ENCODE data around the gene NKD1. TPM values are rescaled to one million over a fixed set of nuclear protein-coding genes. Genes with fewer than 3 reads are reported as not detected.

NKD1 gene
- total and polyA plus RNA-seq, 2 of the 8 experiments (the other 6 are each of a cell fraction or from before 2014, with no cell fraction given), result 0.70 to 4.5 TPM

- H3K18ac ChIP-seq (ENCODE audit: extremely low read depth, low read length), result no peak overlapping the region
- H4K5ac ChIP-seq (ENCODE audit: insufficient read length, low read depth, low read length), result no peak overlapping the region
- no peak overlapping the region for H3K4me3 ChIP-seq (ENCODE audit: extremely low read depth in 1 of 4, insufficient read depth in 2 of 4, low read depth in 3 of 4, low read length in 4 of 4)
- H3K79me1 ChIP-seq (ENCODE audit: low read depth, low read length), result no peaks in the 10 kb centered on the region
- ChIA-PET CTCF (ENCODE audit: partially characterized antibody) (interaction anchor here (0.8 to 11.1 kb wide), 6 partner anchors 12 to 191 kb away, joined by 3 to 100 read pairs (median 4); no protein-coding TSS in a partner anchor), POLR2A (ENCODE audit: partially characterized antibody) (no interaction called here)
- no peaks in the 10 kb centered on the region for H3K9me3 ChIP-seq (ENCODE audit: insufficient read depth in 2 of 2, low read depth in 1 of 2, low read length in 1 of 2)
- H2AK5ac ChIP-seq (ENCODE audit: low read depth, low read length), result no peak overlapping the region
- no peak overlapping the region for H4K8ac ChIP-seq (ENCODE audit: extremely low read depth, insufficient read depth, low read length)
- no peak overlapping the region for H3K56ac ChIP-seq (replicated peaks; ENCODE audit: insufficient read length, low read depth, low read length)
- no peak overlapping the region for H2BK15ac ChIP-seq (ENCODE audit: low read length)
- no peak overlapping the region for H2BK12ac ChIP-seq (ENCODE audit: low read depth, low read length)
- H2BK20ac ChIP-seq (ENCODE audit: low read length), result no peak overlapping the region
- peaks cover 0 to 10% (median 4%) of the 10 kb centered on the region in 4 experiments; a peak in 4 of 7 replicates for H3K4me1 ChIP-seq (replicated peaks in 1 of 4; ENCODE audit: control insufficient read depth in 3 of 4, insufficient read depth in 4 of 4, low read length in 3 of 4)
- H3K27ac ChIP-seq (ENCODE audit: low read depth, low read length), result no peak overlapping the region
- H3K4ac ChIP-seq (replicated peaks; ENCODE audit: insufficient read length, low read depth, low read length), result no peak overlapping the region
- no peak overlapping the region for H3K14ac ChIP-seq (ENCODE audit: insufficient read length)
- no peaks in the 10 kb centered on the region for H3K79me2 ChIP-seq (ENCODE audit: control insufficient read depth in 1 of 2, insufficient read depth in 2 of 2, low read length in 2 of 2)
- no peaks in the 10 kb centered on the region for H4K20me1 ChIP-seq (replicated peaks in 1 of 2; ENCODE audit: control insufficient read depth in 1 of 2, insufficient read depth in 2 of 2, low read length in 2 of 2)
- H3K36me3 ChIP-seq (ENCODE audit: control insufficient read depth in 2 of 4, insufficient read depth in 4 of 4, low read length in 3 of 4), result no peaks in the 10 kb centered on the region
- WGBS, 2 experiments (ENCODE audit: extremely low coverage in 1 of 2, insufficient coverage in 1 of 2, insufficient read length in 1 of 2, insufficient replicate concordance in 2 of 2, low coverage in 1 of 2, low lambda C conversion rate in 2 of 2, missing lambda C conversion rate in 1 of 2), result 84% methylated on average over 5 of the region's 5 CpGs; no CpG with 5 or more reads in 1 of the 2 experiments
- H2BK5ac ChIP-seq (ENCODE audit: low read depth, low read length), result no peak overlapping the region
- H3K9ac ChIP-seq (replicated peaks in 1 of 4; ENCODE audit: extremely low read depth in 1 of 4, low read depth in 3 of 4, low read length in 3 of 4), result no peak overlapping the region
- no peak for FAIRE-seq
- H2BK120ac ChIP-seq (replicated peaks; ENCODE audit: low read depth, low read length), result no peak overlapping the region
- H3K23me2 ChIP-seq (ENCODE audit: low read depth, low read length), result no peaks in the 10 kb centered on the region
- no peak overlapping the region for H3K4me2 ChIP-seq (ENCODE audit: insufficient read depth in 1 of 2, low read depth in 2 of 2, low read length in 2 of 2)
- H3K27me3 ChIP-seq (replicated peaks in 1 of 4; ENCODE audit: control insufficient read depth in 3 of 4, extremely low read depth in 1 of 4, insufficient read depth in 3 of 4, low read length in 3 of 4), result no peaks in the 10 kb centered on the region
- no peak for DNase-seq (ENCODE audit: low read depth in 1 of 2, low spot score in 2 of 2)
- H2AFZ ChIP-seq (ENCODE audit: low read length), result no peak overlapping the region
- H4K91ac ChIP-seq (replicated peaks; ENCODE audit: insufficient read length, low read length), result no peak overlapping the region
- H3K23ac ChIP-seq (ENCODE audit: insufficient read length), result no peak overlapping the region
- no peak for TF ChIP-seq POU5F1 (IDR thresholded peaks at IDR 0.05; ENCODE audit: low read depth, low read length)
- TF ChIP-seq HDAC6 (IDR thresholded peaks at IDR 0.05; ENCODE audit: low read depth, low read length), result no peak
- no peak for TF ChIP-seq PHF8 (conservative IDR thresholded peaks at IDR 0.05; ENCODE audit: low read depth, low read length)
- TF ChIP-seq GABPA (IDR thresholded peaks at IDR 0.05; ENCODE audit: borderline replicate concordance, insufficient read depth, low read length), result no peak
- no peak for TF ChIP-seq KDM4A (IDR thresholded peaks at IDR 0.05; ENCODE audit: low read depth, low read length, severe bottlenecking)
- no peak for TF ChIP-seq SP2 (IDR thresholded peaks at IDR 0.05; ENCODE audit: low read length)
- TF ChIP-seq SIX5 (IDR thresholded peaks at IDR 0.05; ENCODE audit: low read depth, low read length), result no peak
- no peak for TF ChIP-seq RFX5 (IDR thresholded peaks at IDR 0.05; ENCODE audit: borderline replicate concordance, low read depth, low read length)
- TF ChIP-seq USF2 (IDR thresholded peaks at IDR 0.05; ENCODE audit: low read length), result no peak
- TF ChIP-seq RBBP5 (IDR thresholded peaks at IDR 0.05; ENCODE audit: borderline replicate concordance, low read depth, low read length), result no peak
- no peak for TF ChIP-seq SUZ12 (IDR thresholded peaks at IDR 0.05; ENCODE audit: low read length)
- TF ChIP-seq SP1 (IDR thresholded peaks at IDR 0.05; ENCODE audit: low read depth, low read length), result no peak
- TF ChIP-seq SRF (IDR thresholded peaks at IDR 0.05; ENCODE audit: low read depth, low read length), result no peak
- no peak for TF ChIP-seq FOSL1 (IDR thresholded peaks at IDR 0.05; ENCODE audit: insufficient read depth, low read depth, low read length)
Observed at GRCh38 chr16:50615891-50616290, 67.7 kb downstream of the NKD1 start.

Measured in H1 (cell line).